NOMO-1 treated with DMSO at 0.1 percent for 48 hours (cell line): ENCODE measurements around the gene MRPL55.

Source experiments
- DNase-seq: peaks from one replicate; lab custom pipeline; 2025; ENCODE audit not compliant: unreplicated experiment; lab: John Stamatoyannopoulos, UW

The MRPL55 gene

DNA sequence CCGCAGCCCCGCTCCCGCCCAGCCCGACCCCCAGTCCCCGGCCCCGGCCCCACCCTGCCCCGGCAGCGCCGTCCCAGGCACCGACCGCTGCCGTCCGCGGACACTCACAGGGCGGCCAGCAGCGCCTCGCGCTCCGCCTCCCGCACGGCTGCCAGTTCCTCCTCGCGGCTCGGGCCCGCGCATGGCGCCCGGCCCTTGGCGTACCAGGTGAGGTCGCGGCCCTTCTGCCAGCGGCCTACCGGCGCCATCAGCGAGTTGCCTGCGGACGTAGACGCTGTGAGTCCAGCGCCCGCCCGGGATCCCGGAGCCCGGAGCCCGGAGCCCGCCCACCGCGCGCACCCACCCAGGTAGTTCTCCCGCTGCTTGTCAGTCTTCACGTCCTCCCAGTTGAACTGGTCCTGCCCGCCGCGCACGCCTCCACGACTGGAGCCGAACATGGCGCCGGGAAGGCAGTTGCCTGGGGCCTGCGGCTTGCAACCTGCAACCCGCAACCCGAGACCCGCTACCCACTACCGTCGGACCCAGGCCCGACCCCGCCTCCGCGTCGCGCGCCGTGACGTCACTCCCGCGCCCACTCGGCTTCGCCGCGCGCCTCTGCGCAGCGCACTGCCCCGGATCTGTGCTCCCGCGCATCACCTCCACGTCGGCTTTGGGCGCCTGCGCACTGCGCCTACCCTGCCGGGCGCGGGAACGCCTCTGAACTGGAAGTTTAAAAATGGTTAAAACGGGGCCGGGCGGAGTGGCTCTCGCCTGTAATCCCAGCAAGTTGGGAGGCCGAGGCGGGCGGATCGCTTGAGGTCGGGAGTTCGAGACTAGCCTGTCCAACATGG lies 6.1 kb downstream of the MRPL55 start, which contains the start of gene C1orf35:
TSS of gene C1orf35 (minus strand) at position 535 of the 830 bp plus-strand sequence. CDS start at position 437, 98 bp downstream.
- peak; percentile 91 for DNase-seq

DNA sequence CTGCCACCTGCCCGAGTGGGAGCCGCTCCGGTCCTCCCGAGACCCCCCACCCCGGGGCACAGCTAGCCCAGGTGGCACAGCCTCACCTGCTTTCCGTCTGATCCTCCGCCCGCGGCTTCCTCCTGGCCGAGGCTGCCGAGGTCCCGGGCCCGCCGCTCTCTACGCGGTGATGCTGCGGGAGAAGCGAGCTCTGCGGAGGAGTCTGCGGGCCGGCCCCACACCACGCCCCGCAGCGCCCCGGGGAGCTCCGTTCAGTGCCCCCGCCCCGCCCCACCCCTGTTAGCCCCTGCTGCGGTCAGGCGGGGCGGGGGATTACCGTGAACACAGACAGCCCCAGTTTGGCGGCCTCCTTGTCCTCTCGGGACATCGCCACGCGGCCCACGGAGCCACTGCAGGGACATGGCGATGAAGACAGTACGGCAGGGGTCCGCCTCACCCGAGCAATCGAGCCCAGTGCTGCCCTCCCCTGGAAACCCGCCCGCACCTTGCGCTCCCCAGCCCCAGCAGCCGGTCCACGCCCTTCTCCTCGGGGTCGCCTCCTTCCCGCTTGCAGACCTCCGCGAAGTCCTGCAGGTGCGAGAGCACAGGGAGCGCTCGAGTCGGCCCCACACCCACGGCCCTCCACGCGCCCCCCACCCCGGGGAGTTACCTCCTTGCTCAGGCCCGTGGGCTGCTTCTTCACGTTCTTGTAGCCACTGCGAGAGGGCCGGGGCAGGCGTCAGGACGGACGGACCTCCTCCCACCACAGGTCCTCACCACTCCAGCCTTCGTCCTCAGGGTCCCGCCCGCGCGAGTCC lies 6.9 kb downstream of the MRPL55 start:
- no peak for DNase-seq

- no peak for DNase-seq
Measured at GRCh38 chr1:228101614-228101993, 7.5 kb downstream of the MRPL55 start.

- no peak for DNase-seq
Measured at GRCh38 chr1:228100822-228101613, 8.1 kb downstream of the MRPL55 start.

GRCh38 chr1:228099331-228099732 lies 9.8 kb downstream of the MRPL55 start:
- no peak for DNase-seq

DNA sequence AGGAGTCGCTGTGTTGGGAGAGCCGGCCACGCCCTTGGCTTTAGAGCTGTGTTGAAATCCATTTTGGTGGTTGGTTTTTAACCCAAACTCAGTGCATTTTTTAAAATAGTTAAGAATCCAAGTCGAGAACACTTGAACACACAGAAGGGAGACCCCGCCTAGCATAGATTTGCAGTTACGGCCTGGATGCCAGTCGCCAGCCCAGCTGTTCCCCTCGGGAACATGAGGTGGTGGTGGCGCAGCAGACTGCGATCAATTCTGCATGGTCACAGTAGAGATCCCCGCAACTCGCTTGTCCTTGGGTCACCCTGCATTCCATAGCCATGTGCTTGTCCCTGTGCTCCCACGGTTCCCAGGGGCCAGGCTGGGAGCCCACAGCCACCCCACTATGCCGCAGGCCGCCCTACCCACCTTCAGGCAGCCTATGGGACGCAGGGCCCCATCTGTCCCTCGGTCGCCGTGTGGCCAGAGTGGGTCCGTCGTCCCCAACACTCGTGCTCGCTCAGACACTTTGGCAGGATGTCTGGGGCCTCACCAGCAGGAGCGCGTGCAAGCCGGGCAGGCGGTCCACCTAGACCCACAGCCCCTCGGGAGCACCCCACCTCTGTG lies 10.7 kb downstream of the MRPL55 start:
- DNase-seq = no peak

- no peak for DNase-seq
Measured at GRCh38 chr1:228097333-228098081, 11.6 kb downstream of the MRPL55 start.

- no peak for DNase-seq
Measured at GRCh38 chr1:228096416-228097332, 12.4 kb downstream of the MRPL55 start.

DNA sequence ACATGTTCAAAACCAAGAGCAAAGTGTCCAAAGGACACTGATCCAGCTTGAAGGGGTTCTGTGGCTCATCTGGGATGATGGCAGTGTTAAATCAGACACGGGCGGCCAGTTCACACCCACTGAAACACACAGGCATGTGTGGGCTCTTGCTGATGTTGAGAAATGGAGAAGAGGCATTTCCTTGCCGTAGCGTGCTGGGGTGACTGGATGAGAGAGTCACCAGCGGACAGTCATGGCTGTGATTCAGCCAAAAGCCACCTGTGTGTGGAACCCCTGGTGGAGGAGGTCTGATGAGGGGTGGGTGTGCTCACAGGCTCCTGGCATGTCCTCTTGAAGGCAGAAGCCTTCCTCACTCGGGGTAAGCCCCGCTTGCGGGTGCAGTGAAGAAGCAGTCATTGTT lies 13.2 kb downstream of the MRPL55 start:
- no peak for DNase-seq

DNA sequence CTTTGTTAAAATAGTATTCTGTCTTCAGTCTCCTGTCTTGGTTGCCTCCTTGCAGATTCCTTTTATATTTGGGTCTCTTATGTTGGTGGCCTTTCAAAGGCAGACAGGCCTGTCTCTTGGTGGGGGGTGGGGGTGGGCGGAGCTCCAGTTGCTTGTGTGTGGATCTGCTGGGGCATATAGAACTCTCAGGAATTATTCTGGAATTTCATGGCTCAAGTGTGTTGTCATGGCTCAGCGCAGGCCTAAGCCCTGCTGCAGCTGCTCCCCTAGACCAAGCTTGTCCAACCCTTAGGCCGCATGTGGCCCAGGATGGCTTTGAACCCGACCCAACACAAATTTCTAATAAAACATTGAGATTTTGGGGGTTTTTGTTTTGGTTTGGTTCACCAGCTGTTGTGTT lies 13.9 kb downstream of the MRPL55 start:
- no peak for DNase-seq

GRCh38 chr1:228094432-228095016 lies 14.6 kb downstream of the MRPL55 start:
- no peak for DNase-seq

DNA sequence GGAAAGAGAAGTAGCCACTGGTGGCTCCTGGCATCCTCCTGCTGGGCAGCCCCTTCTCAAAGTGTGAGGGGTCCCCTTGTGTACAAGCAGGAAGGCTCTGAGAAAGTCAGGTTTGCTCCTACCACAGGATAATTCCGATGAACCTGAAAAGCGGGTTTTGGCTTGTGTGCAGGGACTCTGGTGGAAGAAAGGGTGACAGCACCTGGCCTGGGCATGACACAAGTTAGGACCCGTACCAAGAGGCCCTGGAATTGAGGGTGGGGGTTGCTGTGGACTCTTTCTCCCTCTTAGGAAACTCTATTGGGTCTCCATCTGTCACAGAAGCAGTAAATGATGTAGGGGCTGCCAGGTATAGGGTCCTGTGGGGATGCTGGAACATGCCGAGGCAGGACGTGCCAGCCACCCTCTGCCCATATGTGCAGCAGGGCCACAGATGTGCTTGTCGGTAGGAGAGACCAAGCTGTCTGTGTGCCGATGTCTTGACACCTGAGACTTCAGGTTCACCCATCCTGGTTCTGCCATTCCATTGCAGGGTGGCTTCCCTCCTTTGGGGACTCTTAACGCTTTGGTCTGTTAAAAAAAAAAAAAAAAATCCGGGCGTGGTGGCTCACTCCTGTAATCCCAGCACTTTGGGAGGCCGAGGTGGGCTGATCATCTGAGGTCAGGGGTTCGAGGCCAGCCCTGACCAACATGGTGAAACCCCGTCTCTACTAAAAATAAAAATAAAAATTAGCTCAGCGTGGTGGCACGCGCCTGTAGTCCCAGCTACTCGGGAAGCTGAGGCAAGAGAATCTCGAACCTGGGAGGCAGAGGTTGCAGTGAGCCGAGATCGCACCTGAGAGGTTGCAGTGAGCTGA lies 15.8 kb downstream of the MRPL55 start:
- DNase-seq = no peak

- no peak for DNase-seq
Measured at GRCh38 chr1:228092342-228093049, 16.6 kb downstream of the MRPL55 start.

GRCh38 chr1:228091084-228091483 lies 18.0 kb downstream of the MRPL55 start:
- DNase-seq = no peak

- DNase-seq = no peak
Measured at GRCh38 chr1:228090613-228091081, 18.5 kb downstream of the MRPL55 start.

DNA sequence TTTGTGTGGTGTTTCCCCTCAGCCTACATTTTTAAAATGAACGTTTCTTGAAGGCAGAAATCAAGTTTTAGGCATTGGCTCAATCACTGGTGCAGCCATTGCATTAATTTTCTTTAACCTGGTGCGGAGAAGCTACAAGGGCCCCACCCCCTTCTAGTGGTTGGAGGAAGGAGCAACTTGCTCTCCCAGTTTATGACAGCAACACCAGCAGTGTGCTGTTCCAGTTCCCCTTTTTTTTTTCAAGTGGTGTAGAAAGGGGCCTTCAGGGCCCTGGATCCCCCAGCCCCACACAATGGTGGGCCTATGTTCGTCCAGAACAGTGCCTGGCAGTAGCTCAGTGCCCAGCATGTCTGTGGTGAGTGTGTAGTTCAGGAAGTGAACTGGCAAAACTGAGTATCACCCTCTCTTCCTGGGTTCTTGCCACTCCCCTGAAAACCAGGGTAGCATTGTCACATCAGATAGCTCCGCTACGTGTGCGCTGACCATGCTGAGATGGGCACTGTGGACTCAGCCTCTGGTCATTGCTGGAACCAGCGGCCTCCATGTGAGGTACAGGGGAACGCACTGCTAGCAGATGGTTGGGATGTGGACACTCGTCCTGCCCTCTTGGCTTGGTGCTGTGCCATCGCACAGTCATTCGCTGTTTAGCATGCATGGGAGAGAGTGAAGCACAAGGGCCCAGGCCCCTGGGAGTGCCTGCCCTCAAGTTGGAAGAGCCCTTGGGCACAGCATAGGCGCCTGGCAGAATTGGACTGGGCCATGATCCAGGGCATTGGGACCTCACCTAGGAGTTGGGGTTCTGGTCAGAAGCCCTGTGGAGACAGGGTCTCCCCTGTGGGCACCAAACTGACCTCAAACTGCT lies 19.3 kb downstream of the MRPL55 start:
- DNase-seq = peak; percentile 75
